ENCODE results near the gene ARSK. TPM values are rescaled to one million over a fixed set of nuclear protein-coding genes. Genes with fewer than 3 reads are reported as not detected.

Gene ARSK
- total and polyA plus RNA-seq, 12 donors, result 2.4 to 6.3 (median 3.4) TPM

DNA sequence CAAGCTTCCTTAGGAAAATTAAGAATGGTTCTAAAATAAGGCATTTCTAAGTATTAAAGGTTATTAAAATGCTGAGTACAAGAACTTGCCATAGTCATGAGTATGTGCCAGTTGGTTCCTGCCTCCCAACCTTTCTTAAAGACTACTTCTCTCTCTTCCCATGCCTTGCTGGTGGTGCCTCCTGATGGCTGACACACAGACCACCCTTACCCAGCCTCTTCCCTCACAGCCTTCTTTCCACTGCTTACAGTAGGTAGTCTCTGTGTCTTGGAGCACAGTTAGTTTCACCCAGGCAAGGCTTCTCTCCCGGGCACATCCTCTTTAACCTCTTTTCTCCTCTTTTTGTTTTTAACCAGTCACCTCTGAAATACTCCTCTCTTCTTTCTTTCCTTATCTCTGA is 44.4 kb downstream of the ARSK start:
- TF ChIP-seq, protein P1, sequence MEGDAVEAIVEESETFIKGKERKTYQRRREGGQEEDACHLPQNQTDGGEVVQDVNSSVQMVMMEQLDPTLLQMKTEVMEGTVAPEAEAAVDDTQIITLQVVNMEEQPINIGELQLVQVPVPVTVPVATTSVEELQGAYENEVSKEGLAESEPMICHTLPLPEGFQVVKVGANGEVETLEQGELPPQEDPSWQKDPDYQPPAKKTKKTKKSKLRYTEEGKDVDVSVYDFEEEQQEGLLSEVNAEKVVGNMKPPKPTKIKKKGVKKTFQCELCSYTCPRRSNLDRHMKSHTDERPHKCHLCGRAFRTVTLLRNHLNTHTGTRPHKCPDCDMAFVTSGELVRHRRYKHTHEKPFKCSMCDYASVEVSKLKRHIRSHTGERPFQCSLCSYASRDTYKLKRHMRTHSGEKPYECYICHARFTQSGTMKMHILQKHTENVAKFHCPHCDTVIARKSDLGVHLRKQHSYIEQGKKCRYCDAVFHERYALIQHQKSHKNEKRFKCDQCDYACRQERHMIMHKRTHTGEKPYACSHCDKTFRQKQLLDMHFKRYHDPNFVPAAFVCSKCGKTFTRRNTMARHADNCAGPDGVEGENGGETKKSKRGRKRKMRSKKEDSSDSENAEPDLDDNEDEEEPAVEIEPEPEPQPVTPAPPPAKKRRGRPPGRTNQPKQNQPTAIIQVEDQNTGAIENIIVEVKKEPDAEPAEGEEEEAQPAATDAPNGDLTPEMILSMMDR (IDR thresholded peaks at IDR 0.05), result no peak
- Histone ChIP-seq H3K27me3 (no peaks in the 10 kb centered on the region), H3K9me3 (no peaks in the 10 kb centered on the region), H3K36me3 (peaks cover 0 to 21% (median 0%) of the 10 kb centered on the region in 9 donors), H3K27ac (no peak overlapping the region), H3K4me3 (no peak overlapping the region), H3K4me1 (peaks cover 0 to 12% (median 0%) of the 10 kb centered on the region in 9 donors)
- no peak for DNase-seq
- WGBS, 2 donors, result 87 to 94% methylated on average over 1 of the region's 1 CpG
- no peak for ATAC-seq
- intact Hi-C loops (cut with DNase I), result no loop called here

DNA sequence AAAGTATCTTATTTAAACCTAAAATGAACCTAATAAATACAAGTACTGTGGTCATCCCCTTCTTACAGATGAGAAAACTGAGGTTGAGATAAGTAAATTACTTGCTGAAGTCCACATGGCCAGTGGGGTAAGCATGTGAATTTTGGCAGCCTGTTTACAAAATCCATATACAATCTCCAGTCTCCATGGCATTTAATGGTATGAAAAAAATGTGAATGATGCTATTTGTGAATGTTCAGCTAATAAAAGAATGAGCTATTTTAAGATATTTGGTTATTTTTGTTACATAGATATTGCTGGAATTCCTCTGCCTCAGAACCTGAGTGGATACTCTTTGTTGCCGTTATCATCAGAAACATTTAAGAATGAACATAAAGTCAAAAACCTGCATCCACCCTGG is 45.7 kb downstream of the ARSK start:
- TF ChIP-seq, protein P1 (IDR thresholded peaks at IDR 0.05), result no peak
- intact Hi-C loops (cut with DNase I), result no loop called here
- Histone ChIP-seq H3K4me3 (no peak overlapping the region), H3K9me3 (no peaks in the 10 kb centered on the region), H3K27me3 (no peaks in the 10 kb centered on the region), H3K4me1 (peaks cover 0 to 12% (median 0%) of the 10 kb centered on the region in 9 donors), H3K27ac (no peak overlapping the region), H3K36me3 (peaks cover 0 to 21% (median 0%) of the 10 kb centered on the region in 9 donors)
- ATAC-seq (no peak), DNase-seq (no peak)
- 30 to 62% methylated on average over 1 of the region's 1 CpG for WGBS, 2 donors

DNA sequence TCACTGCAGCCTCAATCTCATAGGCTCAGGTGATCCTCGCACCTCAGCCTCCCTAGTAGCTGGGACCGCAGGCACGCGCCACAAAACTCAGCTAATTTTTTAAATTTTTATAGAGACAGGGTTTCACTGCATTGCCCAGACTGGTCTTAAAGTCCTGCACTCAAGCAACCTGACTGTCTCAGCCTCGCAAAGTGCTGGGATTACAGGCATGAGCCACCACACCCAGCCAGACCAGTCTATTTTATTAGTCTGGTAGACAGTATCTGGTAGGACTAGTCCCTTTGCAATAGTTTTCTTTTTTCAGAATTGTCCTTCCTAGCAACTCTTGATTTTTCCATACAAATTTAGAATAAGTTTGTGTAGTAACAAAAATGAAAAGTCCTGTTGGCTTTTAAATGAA is 50.9 kb downstream of the ARSK start:
- TF ChIP-seq, protein P1 (IDR thresholded peaks at IDR 0.05), result no peak
- H3K36me3 ChIP-seq, result peaks cover 0 to 21% (median 0%) of the 10 kb centered on the region in 9 donors
- WGBS, 2 donors, result 97 to 99% methylated on average over 5 of the region's 5 CpGs

DNA sequence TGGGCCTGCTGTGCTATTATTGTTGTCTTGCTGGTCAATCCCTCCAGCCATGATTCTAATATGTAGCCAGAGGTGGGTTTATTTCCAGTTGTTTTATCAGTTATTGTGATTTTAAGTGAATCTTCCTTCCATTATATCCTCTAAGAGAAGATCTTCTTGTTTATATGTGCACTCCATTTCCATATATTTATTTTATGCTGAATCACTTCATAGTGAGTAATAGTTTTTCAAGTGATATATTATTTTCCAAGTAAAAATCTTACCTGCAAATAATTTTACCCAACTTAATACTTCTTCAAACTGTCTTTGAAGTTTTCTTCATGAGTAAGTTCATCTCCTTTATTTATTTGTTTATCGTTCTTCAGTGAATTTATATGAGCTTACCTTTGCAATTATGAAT is 51.5 kb downstream of the ARSK start:
- no peak for DNase-seq
- Histone ChIP-seq H3K4me3 (no peak overlapping the region), H3K9me3 (no peaks in the 10 kb centered on the region), H3K27me3 (no peaks in the 10 kb centered on the region), H3K36me3 (peaks cover 0 to 15% (median 0%) of the 10 kb centered on the region in 9 donors), H3K4me1 (no peaks in the 10 kb centered on the region), H3K27ac (no peak overlapping the region)
- TF ChIP-seq, protein P1 (IDR thresholded peaks at IDR 0.05), result no peak
- 97 to 100% methylated on average over 1 of the region's 1 CpG for WGBS, 2 donors
- ATAC-seq, result no peak
- intact Hi-C loops (cut with DNase I), result no loop called here

More for the DNA sequence above, 50.9 kb downstream of the ARSK start:
- no peak overlapping the region for H3K4me3 ChIP-seq
- intact Hi-C loops (cut with DNase I), result no loop called here
- DNase-seq (no peak), ATAC-seq (no peak)
- H3K9me3 ChIP-seq, result no peaks in the 10 kb centered on the region
- no peak overlapping the region for H3K27ac ChIP-seq
- no peaks in the 10 kb centered on the region for H3K27me3 ChIP-seq
- H3K4me1 ChIP-seq, result peaks cover 0 to 3% (median 0%) of the 10 kb centered on the region in 9 donors
